HFF-Myc (cell line): ENCODE measurements around the gene KCNK15.
"Not testable (repeated sequence)": the region's sequence is repeated elsewhere in the genome, so short reads cannot be mapped to it uniquely, and the experiment has no call there.

ENCODE experiments used
- DNase-seq: peaks from one replicate; pipeline ENCODE4 v3.0.0-alpha.2; 2011; ENCODE audit warnings: low read depth; ENCODE audit errors: extremely low read depth
- H3K4me3 ChIP-seq: replicated peaks from 2 replicates; pipeline ENCODE4 v1.5.1; 2011; ENCODE audit warnings: low read depth, mild to moderate bottlenecking, control low read depth, low read length
- TF ChIP-seq, protein P1 (sequence below): IDR thresholded peaks from 2 replicates; pipeline ENCODE4 v1.5.1; 2012; ENCODE audit warnings: mild to moderate bottlenecking, low read depth, low read length, control low read depth; ENCODE audit errors: missing control alignments

Gene KCNK15

DNA sequence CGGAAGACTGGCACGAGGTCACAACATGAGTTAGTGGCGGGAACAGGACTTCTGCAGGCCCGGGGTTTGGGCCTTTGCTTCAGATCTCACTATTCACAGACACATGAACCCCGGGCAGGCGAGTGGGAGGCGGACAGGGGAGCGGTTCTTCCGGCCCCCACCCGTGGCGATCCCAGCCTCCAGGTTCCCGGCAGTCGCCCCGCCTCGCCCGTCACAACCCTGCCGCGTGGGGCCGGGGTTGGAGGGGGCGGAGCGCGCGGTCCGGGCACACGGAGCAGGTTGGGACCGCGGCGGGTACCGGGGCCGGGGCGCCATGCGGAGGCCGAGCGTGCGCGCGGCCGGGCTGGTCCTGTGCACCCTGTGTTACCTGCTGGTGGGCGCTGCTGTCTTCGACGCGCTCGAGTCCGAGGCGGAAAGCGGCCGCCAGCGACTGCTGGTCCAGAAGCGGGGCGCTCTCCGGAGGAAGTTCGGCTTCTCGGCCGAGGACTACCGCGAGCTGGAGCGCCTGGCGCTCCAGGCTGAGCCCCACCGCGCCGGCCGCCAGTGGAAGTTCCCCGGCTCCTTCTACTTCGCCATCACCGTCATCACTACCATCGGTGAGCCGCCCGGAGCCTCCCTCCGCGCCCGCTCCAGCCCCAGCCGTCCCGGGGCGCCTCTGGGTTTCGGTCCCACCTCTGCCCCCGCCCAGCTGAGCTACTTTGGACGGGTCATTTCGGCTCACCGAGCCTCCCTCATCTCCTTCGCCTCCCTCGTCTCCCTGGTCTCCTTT lies at the start of gene KCNK15:
TSS of gene KCNK15 (plus strand) at position 268 of the 769 bp plus-strand sequence. CDS start at position 314, 46 bp downstream.
- H3K4me3 ChIP-seq, result peak within 1 kb of the TSS; percentile 39

GRCh38 chr20:44696315-44696714 lies 49.4 kb upstream of the KCNK15 start:
- H3K4me3 ChIP-seq, result no peak overlapping the region
- TF ChIP-seq, protein P1, sequence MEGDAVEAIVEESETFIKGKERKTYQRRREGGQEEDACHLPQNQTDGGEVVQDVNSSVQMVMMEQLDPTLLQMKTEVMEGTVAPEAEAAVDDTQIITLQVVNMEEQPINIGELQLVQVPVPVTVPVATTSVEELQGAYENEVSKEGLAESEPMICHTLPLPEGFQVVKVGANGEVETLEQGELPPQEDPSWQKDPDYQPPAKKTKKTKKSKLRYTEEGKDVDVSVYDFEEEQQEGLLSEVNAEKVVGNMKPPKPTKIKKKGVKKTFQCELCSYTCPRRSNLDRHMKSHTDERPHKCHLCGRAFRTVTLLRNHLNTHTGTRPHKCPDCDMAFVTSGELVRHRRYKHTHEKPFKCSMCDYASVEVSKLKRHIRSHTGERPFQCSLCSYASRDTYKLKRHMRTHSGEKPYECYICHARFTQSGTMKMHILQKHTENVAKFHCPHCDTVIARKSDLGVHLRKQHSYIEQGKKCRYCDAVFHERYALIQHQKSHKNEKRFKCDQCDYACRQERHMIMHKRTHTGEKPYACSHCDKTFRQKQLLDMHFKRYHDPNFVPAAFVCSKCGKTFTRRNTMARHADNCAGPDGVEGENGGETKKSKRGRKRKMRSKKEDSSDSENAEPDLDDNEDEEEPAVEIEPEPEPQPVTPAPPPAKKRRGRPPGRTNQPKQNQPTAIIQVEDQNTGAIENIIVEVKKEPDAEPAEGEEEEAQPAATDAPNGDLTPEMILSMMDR, result no peak
- DNase-seq, result no peak

More for the DNA sequence above, at the start of gene KCNK15:
- TF ChIP-seq, protein P1, result no peak
- DNase-seq, result no peak

GRCh38 chr20:44697041-44697440 lies 48.6 kb upstream of the KCNK15 start:
- not testable (repeated sequence) for DNase-seq, H3K4me3 ChIP-seq

DNA sequence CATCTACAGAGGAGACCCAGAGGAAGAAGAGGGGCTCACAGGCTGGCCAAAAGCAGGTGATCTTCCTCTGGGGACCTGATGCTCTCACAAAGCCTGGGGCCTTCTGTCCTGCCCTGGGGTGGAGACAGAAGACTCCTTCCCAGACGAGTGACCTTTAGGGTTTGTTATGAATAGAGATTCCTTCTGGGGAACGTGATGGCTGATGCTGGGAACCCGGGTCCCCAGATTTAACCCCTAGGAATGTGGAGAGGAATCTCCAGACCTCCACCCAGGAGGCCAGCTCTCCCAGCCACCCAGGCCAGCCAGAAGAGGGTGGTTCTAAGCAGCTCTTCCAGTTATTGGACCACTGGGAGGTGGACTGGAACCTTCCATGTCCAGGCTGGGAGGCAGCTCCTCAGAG lies 47.3 kb upstream of the KCNK15 start:
- TF ChIP-seq, protein P1, result no peak
- no peak for DNase-seq
- no peak overlapping the region for H3K4me3 ChIP-seq

DNA sequence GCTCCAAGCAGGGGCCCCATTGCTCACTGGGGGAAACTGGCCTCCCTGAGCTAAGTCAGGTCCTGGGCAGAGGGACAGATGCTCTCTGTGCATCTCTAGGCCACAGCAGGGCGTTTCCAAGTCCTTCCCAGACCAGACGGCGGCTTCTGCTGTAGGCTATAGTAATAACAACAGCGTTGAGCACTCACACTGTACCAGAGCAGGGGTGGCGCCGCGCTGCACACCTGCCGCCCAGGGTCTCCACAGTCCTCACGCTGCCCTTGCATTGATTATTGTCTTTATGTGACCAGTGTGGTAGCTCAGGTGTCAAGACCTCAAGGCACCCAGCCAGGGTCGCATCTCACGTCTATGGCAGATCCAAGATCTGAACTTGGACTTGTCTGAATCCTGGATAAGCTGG lies 45.4 kb upstream of the KCNK15 start:
- no peak for DNase-seq
- TF ChIP-seq, protein P1, result no peak
- H3K4me3 ChIP-seq, result no peak overlapping the region

- DNase-seq, result no peak
- no peak overlapping the region for H3K4me3 ChIP-seq
- TF ChIP-seq, protein P1, result no peak
These were observed 44.4 kb upstream of the KCNK15 start for GRCh38 chr20:44701118-44701857.

GRCh38 chr20:44701858-44702256 lies 43.8 kb upstream of the KCNK15 start:
- DNase-seq, result no peak
- no peak overlapping the region for H3K4me3 ChIP-seq
- TF ChIP-seq, protein P1, result no peak
